Small intestine (tissue), 16 donors: Measurements from ENCODE around the gene TUBA3C. TPM values are rescaled to one million over a fixed set of nuclear protein-coding genes. Genes with fewer than 3 reads are reported as not detected.
"Not testable (repeated sequence)": the region's sequence is repeated elsewhere in the genome, so short reads cannot be mapped to it uniquely, and the experiment has no call there.

ENCODE experiments used
- DNase-seq, 2 donors: peaks; one replicate each; pipeline versions ENCODE4 v3.0.0 to v3.0.0-alpha.2; 2013
- FAIRE-seq: peaks from 2 replicates; lab custom pipeline; 2012; peaks lifted over from hg19 to GRCh38; lab: Jason Lieb, UNC
- H3K27ac ChIP-seq, 3 donors: one replicate each; pipeline ENCODE4 v1.5.1; 2013; ENCODE audit warnings: low read length in 2 of 3, mild to moderate bottlenecking in 2 of 3, control low read depth in 1 of 3, inconsistent platforms in 1 of 3, low read depth in 1 of 3, moderate library complexity in 1 of 3
- H3K27me3 ChIP-seq, 3 donors: one replicate each; pipeline ENCODE4 v1.6.1; 2013; ENCODE audit warnings: low read length in 3 of 3, inconsistent platforms in 1 of 3; ENCODE audit not compliant: control insufficient read depth in 3 of 3, insufficient read depth in 3 of 3
- H3K36me3 ChIP-seq, 3 donors: one replicate each; pipeline ENCODE4 v1.6.1; 2013; ENCODE audit warnings: low read length in 3 of 3, inconsistent platforms in 1 of 3, low read depth in 1 of 3, mild to moderate bottlenecking in 1 of 3, moderate library complexity in 1 of 3; ENCODE audit not compliant: control insufficient read depth in 3 of 3, insufficient read depth in 2 of 3
- H3K4me1 ChIP-seq, 3 donors: one replicate each; pipeline ENCODE4 v1.6.1; 2013; ENCODE audit warnings: low read length in 2 of 3, inconsistent platforms in 1 of 3, low read depth in 1 of 3, mild to moderate bottlenecking in 1 of 3, moderate library complexity in 1 of 3; ENCODE audit not compliant: control insufficient read depth in 3 of 3, insufficient read depth in 2 of 3
- H3K4me3 ChIP-seq, 3 donors: one replicate each; pipeline ENCODE4 v1.5.1; 2013; ENCODE audit warnings: low read length in 3 of 3, control low read depth in 1 of 3, inconsistent platforms in 1 of 3, low read depth in 1 of 3, mild to moderate bottlenecking in 1 of 3, moderate library complexity in 1 of 3
- H3K9me3 ChIP-seq, 2 donors: one replicate each; pipeline ENCODE4 v1.6.1; 2013; ENCODE audit warnings: low read depth in 1 of 2, low read length in 1 of 2; ENCODE audit not compliant: control insufficient read depth in 2 of 2, insufficient read depth in 1 of 2
- WGBS, 3 donors: extraction: QIAGEN DNeasy Blood & Tissue Kit; methylation state at CpG; one replicate each; pipeline ENCODE4 v1.1.7; 2013; 5-methylcytosine and 5-hydroxymethylcytosine counted together
- long read RNA-seq, 10 donors: transcript quantifications; one replicate each; lab custom pipeline, GENCODE V29; 2026
- polyA plus RNA-seq, 4 donors: library from polyadenylated mRNA; stranded (reverse) in 3 of 4; unstranded in 1 of 4; fragments of 200-250 nt in 3 of 4; fragments of 120-200 nt in 1 of 4; gene quantifications; one replicate each; pipeline versions ENCODE4 v1.2.1 to v1.2.3, GENCODE V29; 2013
- donor health status: healthy with polysubstance abuse.
- donor health status: control.
- donor health status: control.
- donor health status: Bipolar disorder and iron deficiency.
- donor health status: healthy.

The TUBA3C gene
- polyA plus RNA-seq, result not detected
- long read RNA-seq, donor 1, result 0 reads
- long read RNA-seq, donor 2, result 0 reads
- long read RNA-seq, donor 3, result 0 reads
- long read RNA-seq, donor 4, result 0 reads
- long read RNA-seq, donor 5, result 0 reads
- long read RNA-seq, donor 6, result 0 reads
- long read RNA-seq, donor 7, result 0 reads
- long read RNA-seq, donor 8, result 0 reads
- long read RNA-seq, donor 9, result 0 reads
- long read RNA-seq, donor 10, result 0 reads

- Histone ChIP-seq H3K4me3 (no peak within 1 kb of the TSS), H3K36me3 (no peaks in the 10 kb centered on the region), H3K9me3 (peaks cover 0 to 43% of the 10 kb centered on the region in 2 donors), H3K27ac (no peak within 1 kb of the TSS), H3K4me1 (no peaks in the 10 kb centered on the region), H3K27me3 (no peaks in the 10 kb centered on the region)
- no peak for DNase-seq
- FAIRE-seq, result no peak
- 90 to 92% (median 91%) methylated on average over 40 of the region's 40 CpGs for WGBS, 3 donors
These were observed at the start of gene TUBA3C for GRCh38 chr13:19181621-19182485. Gene TUBA3C, minus strand, starts transcription at chr13:19181824. Its CDS starts 77 bp downstream, at chr13:19181747.

GRCh38 chr13:19207413-19207812 is 25.8 kb upstream of the TUBA3C start:
- H3K4me3 ChIP-seq, H3K9me3 ChIP-seq, H3K36me3 ChIP-seq, H3K4me1 ChIP-seq, DNase-seq, H3K27ac ChIP-seq, FAIRE-seq, H3K27me3 ChIP-seq: not testable (repeated sequence)
- 73 to 79% (median 75%) methylated on average over 3 of the region's 3 CpGs for WGBS, 3 donors

GRCh38 chr13:19192622-19193021 is 11.0 kb upstream of the TUBA3C start:
- not testable (repeated sequence) for H3K4me1 ChIP-seq, H3K36me3 ChIP-seq, H3K27ac ChIP-seq, FAIRE-seq, H3K4me3 ChIP-seq, H3K27me3 ChIP-seq, DNase-seq, H3K9me3 ChIP-seq
- WGBS, 3 donors, result 76 to 85% (median 82%) methylated on average over 3 of the region's 3 CpGs

GRCh38 chr13:19189911-19190310 is 8.3 kb upstream of the TUBA3C start:
- H3K9me3 ChIP-seq, result peaks cover 0 to 19% of the 10 kb centered on the region in 2 donors
- WGBS, 3 donors, result 85 to 91% (median 90%) methylated on average over 3 of the region's 3 CpGs
- not testable (repeated sequence) for H3K27me3 ChIP-seq, FAIRE-seq, H3K4me1 ChIP-seq, H3K4me3 ChIP-seq, DNase-seq, H3K36me3 ChIP-seq, H3K27ac ChIP-seq

GRCh38 chr13:19189368-19189767 is 7.7 kb upstream of the TUBA3C start:
- 56 to 68% (median 67%) methylated on average over 3 to 4 of the region's 5 CpGs for WGBS, 3 donors
- FAIRE-seq, DNase-seq, H3K36me3 ChIP-seq, H3K4me1 ChIP-seq, H3K27me3 ChIP-seq, H3K4me3 ChIP-seq, H3K27ac ChIP-seq: not testable (repeated sequence)
- peaks cover 0 to 21% of the 10 kb centered on the region in 2 donors for H3K9me3 ChIP-seq

GRCh38 chr13:19185865-19186645 is 4.4 kb upstream of the TUBA3C start:
- H3K36me3 ChIP-seq, result no peaks in the 10 kb centered on the region
- no peak overlapping the region for H3K27ac ChIP-seq
- DNase-seq (no peak), FAIRE-seq (no peak)
- H3K27me3 ChIP-seq, result no peaks in the 10 kb centered on the region
- H3K9me3 ChIP-seq, result peaks cover 0 to 34% of the 10 kb centered on the region in 2 donors
- no peaks in the 10 kb centered on the region for H3K4me1 ChIP-seq
- 63 to 79% (median 73%) methylated on average over 5 of the region's 5 CpGs for WGBS, 3 donors
- H3K4me3 ChIP-seq, result no peak overlapping the region

- no peak for FAIRE-seq
- WGBS, 3 donors, result 86 to 92% (median 87%) methylated on average over 8 of the region's 8 CpGs
These were observed 3.7 kb upstream of the TUBA3C start for GRCh38 chr13:19185086-19185864.

More at GRCh38 chr13:19185086-19185864, 3.7 kb upstream of the TUBA3C start:
- H3K9me3 ChIP-seq, result peaks cover 0 to 34% of the 10 kb centered on the region in 2 donors
- no peak overlapping the region for H3K27ac ChIP-seq
- H3K27me3 ChIP-seq, result no peaks in the 10 kb centered on the region
- no peak overlapping the region for H3K4me3 ChIP-seq
- no peaks in the 10 kb centered on the region for H3K36me3 ChIP-seq
- no peak for DNase-seq
- H3K4me1 ChIP-seq, result no peaks in the 10 kb centered on the region
